Psoas muscle (tissue), 8 donors: ENCODE measurements around the gene PRUNE1. TPM values are rescaled to one million over a fixed set of nuclear protein-coding genes. Genes with fewer than 3 reads are reported as not detected.

Source experiments
- ATAC-seq, 4 donors: fragments of 200-7000 bp; cut with Tn5 transposase; one replicate each; pipeline ENCODE4 v1.9.1; 2020; ENCODE audit warnings: moderate library complexity in 3 of 4, mild to moderate bottlenecking in 2 of 4
- DNase-seq, 2 donors: peaks; one replicate each; pipeline ENCODE4 v3.0.0-alpha.2; 2020
- H3K27ac ChIP-seq: fragments of 200-600 bp; one replicate; pipeline ENCODE4 v1.8.0; 2022
- H3K27me3 ChIP-seq, 3 donors: fragments of 200-600 bp in 1 of 3; one replicate each; pipeline versions ENCODE4 v1.6.1 to v1.8.0; 2013 to 2022; ENCODE audit warnings: low read length in 2 of 3, mild to moderate bottlenecking in 2 of 3, moderate library complexity in 1 of 3; ENCODE audit not compliant: insufficient read depth in 3 of 3
- H3K36me3 ChIP-seq, 2 donors: fragments of 200-600 bp in 1 of 2; one replicate each; pipeline versions ENCODE4 v1.6.1 to v1.8.0; 2013 to 2022; ENCODE audit warnings: low read depth in 1 of 2, mild to moderate bottlenecking in 1 of 2, moderate library complexity in 1 of 2; ENCODE audit not compliant: insufficient read depth in 1 of 2
- H3K4me1 ChIP-seq: fragments of 200-600 bp; one replicate; pipeline ENCODE4 v1.8.0; 2022
- H3K4me3 ChIP-seq: fragments of 200-600 bp; one replicate; pipeline ENCODE4 v1.8.0; 2022; ENCODE audit warnings: mild to moderate bottlenecking
- H3K9me3 ChIP-seq: fragments of 200-600 bp; one replicate; pipeline ENCODE4 v1.8.0; 2022
- CTCF ChIP-seq: fragments of 200-600 bp; IDR thresholded peaks from one replicate; pipeline ENCODE4 v1.8.0; 2022; ENCODE audit warnings: antibody characterized with exemption
- WGBS, 3 donors: extraction: QIAGEN DNeasy Blood & Tissue Kit; methylation state at CpG; one replicate each; pipeline versions ENCODE4 v1.1.6 to v1.1.7; 2013; 5-methylcytosine and 5-hydroxymethylcytosine counted together
- intact Hi-C, 2 donors: fragments of 100-400 bp; cut with DNase I; formaldehyde crosslinking; loops; one replicate each; pipeline versions ENCODE4 v1.11.0 to v1.14.2; 2022
- polyA plus RNA-seq, 3 donors: library from polyadenylated mRNA; stranded (reverse); fragments of 200-250 nt; gene quantifications; one replicate each; pipeline ENCODE4 v1.2.3, GENCODE V29; 2013
- total RNA-seq, 4 donors: library from RNA; stranded (reverse); fragmentation: NEBNext Ultra II Directional in 2 of 4; extraction: Animal tissue kit (Norgen Biotek cat#: 25700) in 2 of 4; gene quantifications; one replicate each; pipeline versions ENCODE4 v1.2.1 to v1.2.4, GENCODE V29; 2021 to 2023
- donor health status: healthy with polysubstance abuse.
- donor health status: DM: no; HTN: no; CAD: no; lungs with moderate emphysema.
- donor health status: Bipolar disorder and iron deficiency.
- donor health status: healthy.
- donor health status: DM: yes; HTN: yes; CAD: no.
- donor health status: DM: no; HTN: no; CAD: no.
- donor health status: DM: no; HTN: no; CAD: no.
- donor health status: DM: yes; HTN: yes; CAD: no.

The PRUNE1 gene
- total and polyA plus RNA-seq, 7 donors: 12.4 to 33.8 (median 21.2) TPM

GRCh38 chr1:151058692-151059091, 50.4 kb downstream of the PRUNE1 start:
- peak overlapping the region; percentile 90 for H3K27ac ChIP-seq
- TF ChIP-seq CTCF: no peak
- H3K4me3 ChIP-seq: peak overlapping the region; percentile 83
- H3K27me3 ChIP-seq: no peaks in the 10 kb centered on the region
- ATAC-seq: peak in 2 of 4 donors; percentile 13 to 16
- H3K36me3 ChIP-seq: peaks cover 4 to 38% of the 10 kb centered on the region in 2 donors
- 1 to 3% (median 2%) methylated on average over 10 of the region's 10 CpGs for WGBS, 3 donors
- intact Hi-C loops: loop anchor here in 1 of 2 donors (5.0 kb wide), 1 partner anchor 36 kb away; no protein-coding TSS in a partner anchor
- no peak for DNase-seq
- H3K4me1 ChIP-seq: peaks cover 31% of the 10 kb centered on the region
- H3K9me3 ChIP-seq: no peaks in the 10 kb centered on the region

GRCh38 chr1:151059109-151060006, 51.1 kb downstream of the PRUNE1 start, which contains the start of gene CDC42SE1:
TSS of gene CDC42SE1 (minus strand) at chr1:151059622. CDS start at chr1:151055730, 3,892 bp downstream.
- H3K4me1 ChIP-seq: peaks cover 31% of the 10 kb centered on the region

GRCh38 chr1:151060007-151060656, 51.9 kb downstream of the PRUNE1 start, which contains the start of gene MLLT11:
TSS of gene MLLT11 (plus strand) at chr1:151060397. CDS start at chr1:151067225, 6,828 bp downstream.
- H3K27ac ChIP-seq: peak within 1 kb of the TSS; percentile 90
- ATAC-seq (peak; percentile 35 to 61 (median 53)), DNase-seq (peak in 1 of 2 donors; percentile 27)
- peak within 1 kb of the TSS; percentile 83 for H3K4me3 ChIP-seq
- H3K4me1 ChIP-seq: peaks cover 31% of the 10 kb centered on the region
- H3K9me3 ChIP-seq: no peaks in the 10 kb centered on the region
- peaks cover 0 to 24% of the 10 kb centered on the region in 2 donors for H3K36me3 ChIP-seq
- 9 to 14% (median 11%) methylated on average over 15 of the region's 15 CpGs for WGBS, 3 donors
- TF ChIP-seq CTCF: no peak
- H3K27me3 ChIP-seq: no peaks in the 10 kb centered on the region
- intact Hi-C loops: loop anchor here in 1 of 2 donors (5.0 kb wide), 1 partner anchor 33 kb away; no protein-coding TSS in a partner anchor

More at GRCh38 chr1:151059109-151060006, 51.1 kb downstream of the PRUNE1 start, which contains the start of gene CDC42SE1:
- no peaks in the 10 kb centered on the region for H3K27me3 ChIP-seq
- ATAC-seq (peak; percentile 94 to 97 (median 95)), DNase-seq (peak; percentile 85 to 92)
- peak within 1 kb of the TSS; percentile 83 for H3K4me3 ChIP-seq
- WGBS, 3 donors: 0 to 1% (median 1%) methylated on average over 43 to 58 of the region's 58 CpGs
- H3K36me3 ChIP-seq: peaks cover 4 to 31% of the 10 kb centered on the region in 2 donors
- peak within 1 kb of the TSS; percentile 90 for H3K27ac ChIP-seq
- H3K9me3 ChIP-seq: no peaks in the 10 kb centered on the region
- peak; percentile 81 for TF ChIP-seq CTCF
- intact Hi-C loops: loop anchor here (5.0 kb wide), 2 partner anchors 32 to 37 kb away; no protein-coding TSS in a partner anchor

- H3K27ac ChIP-seq: peak overlapping the region; percentile 90
- WGBS, 3 donors: 68 to 74% (median 70%) methylated on average over 4 of the region's 4 CpGs
- intact Hi-C loops: loop anchor here in 1 of 2 donors (5.0 kb wide), 1 partner anchor 34 kb away; no protein-coding TSS in a partner anchor
Observed at GRCh38 chr1:151060657-151061421, 52.6 kb downstream of the PRUNE1 start.

More at GRCh38 chr1:151060657-151061421, 52.6 kb downstream of the PRUNE1 start:
- ATAC-seq (no peak), DNase-seq (no peak)
- Histone ChIP-seq H3K4me1 (peaks cover 31% of the 10 kb centered on the region), H3K9me3 (no peaks in the 10 kb centered on the region), H3K27me3 (no peaks in the 10 kb centered on the region), H3K4me3 (peak overlapping the region; percentile 83), H3K36me3 (peaks cover 0 to 16% of the 10 kb centered on the region in 2 donors)
- TF ChIP-seq CTCF: no peak
